CD4-positive, alpha-beta T cell (primary cell): ENCODE results near the gene CTIF. TPM values are rescaled to one million over a fixed set of nuclear protein-coding genes. Genes with fewer than 3 reads are reported as not detected.

ENCODE experiments used
- ATAC-seq: fragments of 200-7000 bp; cut with Tn5 transposase; one replicate; pipeline ENCODE4 v1.10.0; 2022; ENCODE audit warnings: mild to moderate bottlenecking; ENCODE audit not compliant: poor library complexity
- CTCF ChIA-PET: fragments of 350-600 bp; sonication (Branson Sonifier 250); formaldehyde crosslinking; loops from one replicate; lab custom pipeline; 2021; ENCODE audit warnings: antibody characterized with exemption, inconsistent platforms; lab: Charles Lee
- POLR2A ChIA-PET: fragments of 350-600 bp; sonication (Branson Sonifier 250); formaldehyde crosslinking; loops from one replicate; lab custom pipeline; 2021; ENCODE audit warnings: antibody characterized with exemption, inconsistent platforms; lab: Charles Lee
- DNase-seq, 14 experiments: peaks; one replicate each; pipeline ENCODE4 v3.0.0-alpha.2; 2013 to 2020; ENCODE audit warnings: mixed read lengths in 2 of 14
- H3K27ac ChIP-seq, 2 donors: one replicate each; pipeline versions ENCODE4 v1.5.1 to v1.7.0; 2013; ENCODE audit warnings: low read length in 2 of 2, low read depth in 1 of 2, mild to moderate bottlenecking in 1 of 2
- H3K27me3 ChIP-seq, 2 experiments: 1 replicate in 1 of 2; 2 replicates in 1 of 2; pipeline versions ENCODE4 v1.6.1 to v1.7.0; 2013; ENCODE audit warnings: low read length in 2 of 2, control low read depth in 1 of 2, mild to moderate bottlenecking in 1 of 2, moderate library complexity in 1 of 2; ENCODE audit not compliant: insufficient read depth in 2 of 2, control insufficient read depth in 1 of 2
- H3K36me3 ChIP-seq: one replicate; pipeline ENCODE4 v1.6.1; 2013; ENCODE audit warnings: low read length, control low read depth; ENCODE audit not compliant: insufficient read depth
- H3K4me1 ChIP-seq: one replicate; pipeline ENCODE4 v1.6.1; 2013; ENCODE audit warnings: low read length, control low read depth; ENCODE audit not compliant: insufficient read depth
- H3K4me3 ChIP-seq: one replicate; pipeline ENCODE4 v1.5.1; 2013; ENCODE audit warnings: mild to moderate bottlenecking, low read length, moderate library complexity
- H3K9me3 ChIP-seq, 2 experiments: 1 replicate in 1 of 2; 2 replicates in 1 of 2; pipeline versions ENCODE4 v1.6.1 to v1.7.0; 2013; ENCODE audit warnings: low read length in 2 of 2, mild to moderate bottlenecking in 2 of 2, control low read depth in 1 of 2, moderate library complexity in 1 of 2; ENCODE audit not compliant: control insufficient read depth in 1 of 2, insufficient read depth in 1 of 2
- H3K27ac Mint-ChIP-seq: one replicate; pipeline ENCODE4 v1.8.0; 2020; ENCODE audit warnings: mixed read lengths
- H3K27me3 Mint-ChIP-seq: one replicate; pipeline ENCODE4 v1.8.0; 2021; ENCODE audit warnings: mixed read lengths
- H3K36me3 Mint-ChIP-seq: one replicate; pipeline ENCODE4 v1.8.0; 2021; ENCODE audit warnings: low read depth, mixed read lengths
- H3K4me1 Mint-ChIP-seq: one replicate; pipeline ENCODE4 v1.8.0; 2021; ENCODE audit warnings: low read depth, mixed read lengths
- H3K4me3 Mint-ChIP-seq: one replicate; pipeline ENCODE4 v1.8.0; 2020; ENCODE audit warnings: mild to moderate bottlenecking, mixed read lengths
- H3K9me3 Mint-ChIP-seq: one replicate; pipeline ENCODE4 v1.8.0; 2020; ENCODE audit warnings: mixed read lengths
- CTCF ChIP-seq: fragments of 200-600 bp; IDR thresholded peaks from one replicate; pipeline ENCODE4 v1.8.0; 2022; ENCODE audit warnings: antibody characterized with exemption, mild to moderate bottlenecking
- intact Hi-C, 2 experiments: fragments of 100-400 bp; cut with DNase I in 1 of 2; cut with micrococcal nuclease in 1 of 2; formaldehyde crosslinking; loops; one replicate each; pipeline versions ENCODE4 v1.15.1 to v1.9.0; 2023 to 2025; cut with DNase I, micrococcal nuclease
- total RNA-seq, 174 experiments: library from RNA in 2 of 174; stranded (reverse) in 2 of 174; gene quantifications; one replicate each; pipeline ENCODE4 v1.2.3 and lab custom pipeline; 2021 to 2026

Gene CTIF
- total RNA-seq, 2 experiments from 2014 or later, result 1.1 to 2.9 TPM

GRCh38 chr18:48682768-48683167 is 143.9 kb downstream of the CTIF start:
- no peak for ATAC-seq
- no peaks in the 10 kb centered on the region for H3K27me3 Mint-ChIP-seq
- H3K36me3 Mint-ChIP-seq, result no peaks in the 10 kb centered on the region
- no peak overlapping the region for H3K27ac Mint-ChIP-seq
- intact Hi-C loops, result no loop called here
- no peaks in the 10 kb centered on the region for H3K9me3 ChIP-seq
- H3K27me3 ChIP-seq, result no peaks in the 10 kb centered on the region
- no peak overlapping the region for H3K27ac ChIP-seq
- TF ChIP-seq CTCF, result no peak
- H3K4me1 ChIP-seq, result no peaks in the 10 kb centered on the region
- no peak overlapping the region for H3K4me3 ChIP-seq
- no peak for DNase-seq
- H3K9me3 Mint-ChIP-seq, result no peaks in the 10 kb centered on the region
- no peaks in the 10 kb centered on the region for H3K36me3 ChIP-seq
- no peak overlapping the region for H3K4me3 Mint-ChIP-seq
- ChIA-PET CTCF (no interaction called here), POLR2A (no interaction called here)
- H3K4me1 Mint-ChIP-seq, result no peaks in the 10 kb centered on the region

GRCh38 chr18:48683197-48683596 is 144.4 kb downstream of the CTIF start:
- no peak overlapping the region for H3K4me3 ChIP-seq
- Mint-ChIP-seq H3K4me1 (no peaks in the 10 kb centered on the region), H3K27me3 (no peaks in the 10 kb centered on the region), H3K27ac (no peak overlapping the region), H3K4me3 (no peak overlapping the region), H3K36me3 (no peaks in the 10 kb centered on the region), H3K9me3 (no peaks in the 10 kb centered on the region)
- no peak for ATAC-seq
- no peak for TF ChIP-seq CTCF
- no peaks in the 10 kb centered on the region for H3K9me3 ChIP-seq
- intact Hi-C loops, result no loop called here
- H3K27ac ChIP-seq, result no peak overlapping the region
- no peaks in the 10 kb centered on the region for H3K4me1 ChIP-seq
- ChIA-PET POLR2A (no interaction called here), CTCF (no interaction called here)
- no peak for DNase-seq
- H3K27me3 ChIP-seq, result no peaks in the 10 kb centered on the region
- H3K36me3 ChIP-seq, result no peaks in the 10 kb centered on the region

- DNase-seq, result no peak
- Histone ChIP-seq H3K4me3 (no peak overlapping the region), H3K27ac (no peak overlapping the region), H3K27me3 (no peaks in the 10 kb centered on the region), H3K36me3 (no peaks in the 10 kb centered on the region), H3K9me3 (no peaks in the 10 kb centered on the region), H3K4me1 (no peaks in the 10 kb centered on the region)
- intact Hi-C loops, result no loop called here
- no peak overlapping the region for H3K27ac Mint-ChIP-seq
- CTCF ChIA-PET, result no interaction called here
- no peaks in the 10 kb centered on the region for H3K4me1 Mint-ChIP-seq
- H3K27me3 Mint-ChIP-seq, result no peaks in the 10 kb centered on the region
- TF ChIP-seq CTCF, result no peak
- H3K4me3 Mint-ChIP-seq, result no peak overlapping the region
- no peaks in the 10 kb centered on the region for H3K9me3 Mint-ChIP-seq
- ATAC-seq, result no peak
- H3K36me3 Mint-ChIP-seq, result no peaks in the 10 kb centered on the region
- POLR2A ChIA-PET, result no interaction called here
Observed at GRCh38 chr18:48683661-48684060, 144.8 kb downstream of the CTIF start.
